ENCODE results near the gene PITPNB.

Gene PITPNB

GRCh38 chr22:27881421-27881820, 37.6 kb downstream of the PITPNB start:
- in situ Hi-C loops (cut with MboI; ENCODE audit: low sequenced_read_pairs), result no loop called here

- in situ Hi-C loops (cut with MboI; ENCODE audit: low sequenced_read_pairs), result no loop called here
Observed at GRCh38 chr22:27880778-27881394, 38.2 kb downstream of the PITPNB start.

- in situ Hi-C loops (cut with MboI; ENCODE audit: low sequenced_read_pairs), result no loop called here
Observed at GRCh38 chr22:27879923-27880322, 39.1 kb downstream of the PITPNB start.

GRCh38 chr22:27878541-27878940, 40.5 kb downstream of the PITPNB start:
- in situ Hi-C loops (cut with MboI; ENCODE audit: low sequenced_read_pairs), result no loop called here

GRCh38 chr22:27877501-27877900, 41.6 kb downstream of the PITPNB start:
- in situ Hi-C loops (cut with MboI; ENCODE audit: low sequenced_read_pairs), result no loop called here

GRCh38 chr22:27876684-27877083, 42.4 kb downstream of the PITPNB start:
- in situ Hi-C loops (cut with MboI; ENCODE audit: low sequenced_read_pairs), result no loop called here

GRCh38 chr22:27875951-27876350, 43.1 kb downstream of the PITPNB start:
- in situ Hi-C loops (cut with MboI; ENCODE audit: low sequenced_read_pairs), result no loop called here

- in situ Hi-C loops (cut with MboI; ENCODE audit: low sequenced_read_pairs), result no loop called here
Observed at GRCh38 chr22:27874764-27875163, 44.3 kb downstream of the PITPNB start.

- in situ Hi-C loops (cut with MboI; ENCODE audit: low sequenced_read_pairs), result no loop called here
Observed at GRCh38 chr22:27874185-27874584, 44.9 kb downstream of the PITPNB start.

GRCh38 chr22:27873472-27873871, 45.6 kb downstream of the PITPNB start:
- in situ Hi-C loops (cut with MboI; ENCODE audit: low sequenced_read_pairs), result no loop called here

- in situ Hi-C loops (cut with MboI; ENCODE audit: low sequenced_read_pairs), result no loop called here
Observed at GRCh38 chr22:27872488-27872887, 46.6 kb downstream of the PITPNB start.

- in situ Hi-C loops (cut with MboI; ENCODE audit: low sequenced_read_pairs), result no loop called here
Observed at GRCh38 chr22:27871306-27872014, 47.6 kb downstream of the PITPNB start.

- in situ Hi-C loops (cut with MboI; ENCODE audit: low sequenced_read_pairs), result no loop called here
Observed at GRCh38 chr22:27870234-27871191, 48.5 kb downstream of the PITPNB start.

GRCh38 chr22:27868732-27869282, 50.2 kb downstream of the PITPNB start:
- in situ Hi-C loops (cut with MboI; ENCODE audit: low sequenced_read_pairs), result no loop called here

- in situ Hi-C loops (cut with MboI; ENCODE audit: low sequenced_read_pairs), result no loop called here
Observed at GRCh38 chr22:27867953-27868731, 50.9 kb downstream of the PITPNB start.

- in situ Hi-C loops (cut with MboI; ENCODE audit: low sequenced_read_pairs), result no loop called here
Observed at GRCh38 chr22:27867085-27867952, 51.7 kb downstream of the PITPNB start.

GRCh38 chr22:27866135-27867084, 52.6 kb downstream of the PITPNB start:
- in situ Hi-C loops (cut with MboI; ENCODE audit: low sequenced_read_pairs), result no loop called here

- in situ Hi-C loops (cut with MboI; ENCODE audit: low sequenced_read_pairs), result no loop called here
Observed at GRCh38 chr22:27865496-27865895, 53.6 kb downstream of the PITPNB start.

Data from HL-60/S4 treated with phorbol 12-myristate 13-acetate at 8.2 ng/mL for 4 days and 3 days (cell line).